ENCODE results near the gene KIF3C.

- TF ChIP-seq MAX (IDR thresholded peaks at IDR 0.05; ENCODE audit: insufficient read depth, insufficient read length) (no peak), CTCF (IDR thresholded peaks at IDR 0.05; ENCODE audit: extremely low read depth in 1 of 2, insufficient read depth in 1 of 2, low read depth in 1 of 2, low read length in 2 of 2) (no peak), EZH2 (IDR thresholded peaks at IDR 0.05; ENCODE audit: borderline replicate concordance, low read depth, low read length, severe bottlenecking) (no peak), POLR2AphosphoS5 (IDR thresholded peaks at IDR 0.05; ENCODE audit: insufficient read depth, low read depth, low read length) (no peak), POLR2A (IDR thresholded peaks at IDR 0.05; ENCODE audit: low read depth, low read length) (no peak), GATA2 (IDR thresholded peaks at IDR 0.05; ENCODE audit: insufficient read depth, insufficient read length, low read depth, low read length) (no peak), JUN (IDR thresholded peaks at IDR 0.05; ENCODE audit: borderline replicate concordance, insufficient read depth, insufficient read length, low read depth) (no peak), FOS (IDR thresholded peaks at IDR 0.05; ENCODE audit: borderline replicate concordance, insufficient read depth, low read length) (no peak)
Observed at GRCh38 chr2:25895610-25896009, 86.7 kb downstream of the KIF3C start.

All from endothelial cell of umbilical vein (primary cell).